ENCODE results near the gene ITM2C. TPM values are rescaled to one million over a fixed set of nuclear protein-coding genes. Genes with fewer than 3 reads are reported as not detected.

ITM2C gene
- total RNA-seq, 2 donors from 2014 or later, result 54.7 to 64.9 TPM

GRCh38 chr2:230886206-230886605 is 21.5 kb downstream of the ITM2C start:
- DNase-seq (ENCODE audit: low spot score), result no peak
- intact Hi-C loops (cut with DNase I), result no loop called here

- intact Hi-C loops (cut with DNase I), result no loop called here
- no peak for DNase-seq (ENCODE audit: low spot score)
Measured at GRCh38 chr2:230886671-230887071, 21.9 kb downstream of the ITM2C start.

- DNase-seq (ENCODE audit: low spot score), result no peak
Measured at GRCh38 chr2:230887342-230887741, 22.6 kb downstream of the ITM2C start.

GRCh38 chr2:230888824-230889400 is 24.2 kb downstream of the ITM2C start:
- intact Hi-C loops (cut with DNase I), result no loop called here
- peak; percentile 76 for DNase-seq (ENCODE audit: low spot score)

More at GRCh38 chr2:230887342-230887741, 22.6 kb downstream of the ITM2C start:
- intact Hi-C loops (cut with DNase I), result no loop called here

GRCh38 chr2:230889911-230890601 is 25.3 kb downstream of the ITM2C start:
- DNase-seq (ENCODE audit: low spot score), result peak; percentile 37
- intact Hi-C loops (cut with DNase I), result no loop called here

GRCh38 chr2:230890646-230891045 is 25.9 kb downstream of the ITM2C start:
- peak; percentile 62 for DNase-seq (ENCODE audit: low spot score)
- intact Hi-C loops (cut with DNase I), result no loop called here

GRCh38 chr2:230891064-230891463 is 26.3 kb downstream of the ITM2C start:
- peak; percentile 20 for DNase-seq (ENCODE audit: low spot score)
- intact Hi-C loops (cut with DNase I), result no loop called here

- intact Hi-C loops (cut with DNase I), result no loop called here
- peak; percentile 41 for DNase-seq (ENCODE audit: low spot score)
Measured at GRCh38 chr2:230891509-230891908, 26.8 kb downstream of the ITM2C start.

- intact Hi-C loops (cut with DNase I), result no loop called here
- peak; percentile 68 for DNase-seq (ENCODE audit: low spot score)
Measured at GRCh38 chr2:230893338-230893737, 28.6 kb downstream of the ITM2C start.

- peak; percentile 72 for DNase-seq (ENCODE audit: low spot score)
- intact Hi-C loops (cut with DNase I), result no loop called here
Measured at GRCh38 chr2:230893841-230894781, 29.4 kb downstream of the ITM2C start.

GRCh38 chr2:230895536-230896345 is 31.0 kb downstream of the ITM2C start:
- intact Hi-C loops (cut with DNase I), result no loop called here
- peak; percentile 54 for DNase-seq (ENCODE audit: low spot score)

- intact Hi-C loops (cut with DNase I), result no loop called here
- DNase-seq (ENCODE audit: low spot score), result peak; percentile 46
Measured at GRCh38 chr2:230896346-230897115, 31.8 kb downstream of the ITM2C start.

GRCh38 chr2:230898016-230898712 is 33.4 kb downstream of the ITM2C start:
- DNase-seq (ENCODE audit: low spot score), result peak; percentile 51
- intact Hi-C loops (cut with DNase I), result no loop called here

GRCh38 chr2:230898713-230899091 is 34.0 kb downstream of the ITM2C start:
- intact Hi-C loops (cut with DNase I), result no loop called here
- peak; percentile 43 for DNase-seq (ENCODE audit: low spot score)

GRCh38 chr2:230899287-230899686 is 34.5 kb downstream of the ITM2C start:
- intact Hi-C loops (cut with DNase I), result no loop called here
- peak; percentile 47 for DNase-seq (ENCODE audit: low spot score)

- intact Hi-C loops (cut with DNase I), result loop anchor here in 1 of 2 donors (10.0 kb wide), 1 partner anchor 85 kb away; no protein-coding TSS in a partner anchor
- DNase-seq (ENCODE audit: low spot score), result peak; percentile 11
Measured at GRCh38 chr2:230899786-230900185, 35.0 kb downstream of the ITM2C start.

- intact Hi-C loops (cut with DNase I), result loop anchor here in 1 of 2 donors (10.0 kb wide), 1 partner anchor 84 kb away; no protein-coding TSS in a partner anchor
- peak; percentile 74 for DNase-seq (ENCODE audit: low spot score)
Measured at GRCh38 chr2:230900336-230900995, 35.7 kb downstream of the ITM2C start.
